Amniotic epithelial cell (primary cell): ENCODE data around the gene FAM228B.

Experiments
- DNase-seq: peaks from one replicate; pipeline ENCODE4 v3.0.0-alpha.2; 2010; ENCODE audit warnings: low read depth

Gene FAM228B

GRCh38 chr2:24204505-24204904, 81.2 kb downstream of the FAM228B start:
- no peak for DNase-seq

- DNase-seq = no peak
Observed at GRCh38 chr2:24205131-24205530, 81.9 kb downstream of the FAM228B start.

GRCh38 chr2:24206242-24206641, 83.0 kb downstream of the FAM228B start:
- no peak for DNase-seq

- no peak for DNase-seq
Observed at GRCh38 chr2:24206714-24207113, 83.4 kb downstream of the FAM228B start.

GRCh38 chr2:24207359-24207758, 84.1 kb downstream of the FAM228B start:
- no peak for DNase-seq

GRCh38 chr2:24208490-24208889, 85.2 kb downstream of the FAM228B start:
- DNase-seq = no peak

GRCh38 chr2:24209389-24210105, 86.3 kb downstream of the FAM228B start:
- DNase-seq = no peak

GRCh38 chr2:24210106-24210455, 86.8 kb downstream of the FAM228B start:
- DNase-seq = no peak

- DNase-seq = no peak
Observed at GRCh38 chr2:24210723-24211122, 87.5 kb downstream of the FAM228B start.

GRCh38 chr2:24211408-24211807, 88.1 kb downstream of the FAM228B start:
- no peak for DNase-seq

GRCh38 chr2:24214880-24215279, 91.6 kb downstream of the FAM228B start:
- DNase-seq = no peak
